WTC11 (cell line): ENCODE results near the gene ITPK1.

Source experiments
- ESRRA ChIP-seq: sonication (generic); formaldehyde crosslinking; IDR thresholded peaks from 2 replicates; pipeline ENCODE4 v1.8.1; 2022; ENCODE audit warnings: mild to moderate bottlenecking, missing genetic modification reagents, borderline replicate concordance
- RELA ChIP-seq: sonication (generic); formaldehyde crosslinking; IDR thresholded peaks from 2 replicates; pipeline ENCODE4 v1.8.1; 2022; ENCODE audit warnings: missing genetic modification reagents, mild to moderate bottlenecking, borderline replicate concordance
- TEAD4 ChIP-seq: sonication (generic); formaldehyde crosslinking; IDR thresholded peaks from 2 replicates; pipeline ENCODE4 v1.8.0; 2022; ENCODE audit warnings: mild to moderate bottlenecking, missing genetic modification reagents
- ZNF138 ChIP-seq: sonication (generic); formaldehyde crosslinking; conservative IDR thresholded peaks from 2 replicates; pipeline ENCODE4 v1.8.1; 2022; ENCODE audit warnings: mild to moderate bottlenecking, moderate library complexity, missing genetic modification reagents
- TF ChIP-seq, protein P1 (sequence below): fragments of 200-600 bp; IDR thresholded peaks from 2 replicates; pipeline ENCODE4 v1.8.0; 2022; ENCODE audit warnings: antibody characterized with exemption
- TF ChIP-seq, protein P2 (sequence below): sonication (generic); formaldehyde crosslinking; IDR thresholded peaks from 2 replicates; pipeline ENCODE4 v1.8.1; 2022; ENCODE audit warnings: low read depth, mild to moderate bottlenecking, moderate library complexity, missing genetic modification reagents, borderline replicate concordance
- TF ChIP-seq, protein P3 (sequence below): fragments of 250-450 bp; sonication (Bioruptor Pico); conservative IDR thresholded peaks from 2 replicates; pipeline ENCODE4 v1.9.0; 2021; ENCODE audit warnings: mild to moderate bottlenecking
- TF ChIP-seq, protein P4 (sequence below): sonication (generic); formaldehyde crosslinking; IDR thresholded peaks from 2 replicates; pipeline ENCODE4 v1.8.0; 2022; ENCODE audit warnings: mild to moderate bottlenecking, missing genetic modification reagents
- TF ChIP-seq, protein P5 (sequence below): sonication (generic); formaldehyde crosslinking; conservative IDR thresholded peaks from 2 replicates; pipeline ENCODE4 v1.8.1; 2022; ENCODE audit warnings: mild to moderate bottlenecking, missing genetic modification reagents
- TF ChIP-seq, protein P6 (sequence below): sonication (generic); formaldehyde crosslinking; IDR thresholded peaks from 2 replicates; pipeline ENCODE4 v1.8.1; 2023; ENCODE audit warnings: mild to moderate bottlenecking, missing genetic modification reagents, borderline replicate concordance
- TF ChIP-seq, protein P7 (sequence below): sonication (generic); formaldehyde crosslinking; IDR thresholded peaks from 2 replicates; pipeline ENCODE4 v1.8.0; 2023; ENCODE audit warnings: mild to moderate bottlenecking, missing genetic modification reagents

DNA sequence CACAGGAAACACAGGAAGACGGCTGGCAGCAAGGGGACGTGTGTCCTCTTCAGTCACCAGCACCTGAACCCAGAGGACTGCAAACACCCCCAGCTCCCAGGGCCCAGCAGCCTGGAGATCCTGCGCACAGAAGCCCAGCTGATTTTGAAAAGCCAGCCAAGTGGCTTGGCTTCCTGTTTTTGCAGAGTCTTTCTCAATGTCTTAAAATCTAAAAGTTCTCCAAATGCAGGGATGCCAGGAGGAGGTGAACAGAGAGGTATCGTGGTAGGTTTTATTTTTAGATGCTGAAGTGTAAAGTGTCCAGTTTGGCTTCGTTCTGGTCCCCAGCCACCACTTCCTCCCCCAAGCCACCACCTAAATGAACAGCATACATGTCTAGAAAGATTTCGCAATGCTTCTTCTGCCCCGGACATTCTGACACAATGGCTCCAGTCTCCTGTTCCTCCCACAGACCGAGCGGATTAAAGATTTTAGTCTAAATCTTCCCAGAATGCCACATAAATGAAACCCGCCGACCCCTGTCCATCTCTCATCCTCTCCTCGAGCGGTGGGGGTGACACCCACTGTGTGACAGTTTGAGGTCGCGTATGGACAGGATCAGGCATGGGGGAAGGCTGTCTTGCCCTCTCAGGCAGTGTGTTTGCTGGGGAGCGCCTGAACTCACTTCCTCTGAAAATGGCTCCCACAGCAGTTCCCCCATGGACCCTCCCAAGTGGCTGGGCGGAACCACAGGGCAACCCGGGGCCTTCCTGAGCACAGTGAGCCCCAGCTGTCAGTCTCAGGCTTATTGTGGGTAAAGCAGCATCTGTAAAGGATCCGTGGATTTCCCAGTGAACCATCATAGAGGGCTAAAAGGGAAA, 41.6 kb downstream of the ITPK1 start:
- TF ChIP-seq, protein P1, sequence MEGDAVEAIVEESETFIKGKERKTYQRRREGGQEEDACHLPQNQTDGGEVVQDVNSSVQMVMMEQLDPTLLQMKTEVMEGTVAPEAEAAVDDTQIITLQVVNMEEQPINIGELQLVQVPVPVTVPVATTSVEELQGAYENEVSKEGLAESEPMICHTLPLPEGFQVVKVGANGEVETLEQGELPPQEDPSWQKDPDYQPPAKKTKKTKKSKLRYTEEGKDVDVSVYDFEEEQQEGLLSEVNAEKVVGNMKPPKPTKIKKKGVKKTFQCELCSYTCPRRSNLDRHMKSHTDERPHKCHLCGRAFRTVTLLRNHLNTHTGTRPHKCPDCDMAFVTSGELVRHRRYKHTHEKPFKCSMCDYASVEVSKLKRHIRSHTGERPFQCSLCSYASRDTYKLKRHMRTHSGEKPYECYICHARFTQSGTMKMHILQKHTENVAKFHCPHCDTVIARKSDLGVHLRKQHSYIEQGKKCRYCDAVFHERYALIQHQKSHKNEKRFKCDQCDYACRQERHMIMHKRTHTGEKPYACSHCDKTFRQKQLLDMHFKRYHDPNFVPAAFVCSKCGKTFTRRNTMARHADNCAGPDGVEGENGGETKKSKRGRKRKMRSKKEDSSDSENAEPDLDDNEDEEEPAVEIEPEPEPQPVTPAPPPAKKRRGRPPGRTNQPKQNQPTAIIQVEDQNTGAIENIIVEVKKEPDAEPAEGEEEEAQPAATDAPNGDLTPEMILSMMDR: no peak
- TF ChIP-seq, protein P2, sequence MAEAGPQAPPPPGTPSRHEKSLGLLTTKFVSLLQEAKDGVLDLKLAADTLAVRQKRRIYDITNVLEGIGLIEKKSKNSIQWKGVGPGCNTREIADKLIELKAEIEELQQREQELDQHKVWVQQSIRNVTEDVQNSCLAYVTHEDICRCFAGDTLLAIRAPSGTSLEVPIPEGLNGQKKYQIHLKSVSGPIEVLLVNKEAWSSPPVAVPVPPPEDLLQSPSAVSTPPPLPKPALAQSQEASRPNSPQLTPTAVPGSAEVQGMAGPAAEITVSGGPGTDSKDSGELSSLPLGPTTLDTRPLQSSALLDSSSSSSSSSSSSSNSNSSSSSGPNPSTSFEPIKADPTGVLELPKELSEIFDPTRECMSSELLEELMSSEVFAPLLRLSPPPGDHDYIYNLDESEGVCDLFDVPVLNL (CRISPR knock-in tag): no peak
- TF ChIP-seq TEAD4 (CRISPR knock-in tag) (no peak), ESRRA (no peak), RELA (CRISPR knock-in tag) (no peak), ZNF138 (no peak)
- TF ChIP-seq, protein P3, sequence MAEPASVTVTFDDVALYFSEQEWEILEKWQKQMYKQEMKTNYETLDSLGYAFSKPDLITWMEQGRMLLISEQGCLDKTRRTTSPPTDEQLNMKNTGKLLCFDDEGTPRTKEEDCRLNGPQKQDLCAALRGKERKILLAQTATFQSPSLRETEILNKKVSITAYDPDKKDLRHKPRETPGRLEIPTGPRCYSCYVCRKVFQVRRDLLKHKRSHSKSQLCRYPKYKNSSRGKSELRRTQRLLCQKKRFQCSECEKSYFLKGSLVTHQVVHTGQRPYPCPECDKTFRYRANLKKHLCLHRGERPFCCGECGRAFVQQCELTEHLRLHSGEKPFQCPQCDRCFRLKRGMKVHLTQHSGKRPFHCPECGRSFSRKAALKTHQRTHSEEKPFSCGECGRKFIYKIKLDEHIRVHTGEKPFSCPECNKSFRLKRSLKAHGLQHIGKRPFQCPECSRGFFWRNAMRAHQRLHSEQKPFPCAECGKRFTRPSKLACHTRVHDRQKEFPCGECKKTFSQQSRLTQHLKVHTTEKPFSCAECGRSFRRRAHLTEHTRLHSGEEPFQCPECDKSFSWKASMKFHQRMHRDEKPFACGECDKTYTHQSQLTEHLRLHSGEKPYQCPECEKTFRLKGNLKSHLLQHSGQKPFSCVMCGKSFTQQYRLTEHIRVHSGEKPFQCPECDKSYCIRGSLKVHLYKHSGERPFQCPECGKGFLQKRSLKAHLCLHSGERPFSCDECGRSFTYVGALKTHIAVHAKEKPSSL (CRISPR knock-in tag): no peak
- TF ChIP-seq, protein P4, sequence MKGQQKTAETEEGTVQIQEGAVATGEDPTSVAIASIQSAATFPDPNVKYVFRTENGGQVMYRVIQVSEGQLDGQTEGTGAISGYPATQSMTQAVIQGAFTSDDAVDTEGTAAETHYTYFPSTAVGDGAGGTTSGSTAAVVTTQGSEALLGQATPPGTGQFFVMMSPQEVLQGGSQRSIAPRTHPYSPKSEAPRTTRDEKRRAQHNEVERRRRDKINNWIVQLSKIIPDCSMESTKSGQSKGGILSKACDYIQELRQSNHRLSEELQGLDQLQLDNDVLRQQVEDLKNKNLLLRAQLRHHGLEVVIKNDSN (CRISPR knock-in tag): no peak
- TF ChIP-seq, protein P5, sequence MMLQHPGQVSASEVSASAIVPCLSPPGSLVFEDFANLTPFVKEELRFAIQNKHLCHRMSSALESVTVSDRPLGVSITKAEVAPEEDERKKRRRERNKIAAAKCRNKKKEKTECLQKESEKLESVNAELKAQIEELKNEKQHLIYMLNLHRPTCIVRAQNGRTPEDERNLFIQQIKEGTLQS (CRISPR knock-in tag): no peak
- TF ChIP-seq, protein P6, sequence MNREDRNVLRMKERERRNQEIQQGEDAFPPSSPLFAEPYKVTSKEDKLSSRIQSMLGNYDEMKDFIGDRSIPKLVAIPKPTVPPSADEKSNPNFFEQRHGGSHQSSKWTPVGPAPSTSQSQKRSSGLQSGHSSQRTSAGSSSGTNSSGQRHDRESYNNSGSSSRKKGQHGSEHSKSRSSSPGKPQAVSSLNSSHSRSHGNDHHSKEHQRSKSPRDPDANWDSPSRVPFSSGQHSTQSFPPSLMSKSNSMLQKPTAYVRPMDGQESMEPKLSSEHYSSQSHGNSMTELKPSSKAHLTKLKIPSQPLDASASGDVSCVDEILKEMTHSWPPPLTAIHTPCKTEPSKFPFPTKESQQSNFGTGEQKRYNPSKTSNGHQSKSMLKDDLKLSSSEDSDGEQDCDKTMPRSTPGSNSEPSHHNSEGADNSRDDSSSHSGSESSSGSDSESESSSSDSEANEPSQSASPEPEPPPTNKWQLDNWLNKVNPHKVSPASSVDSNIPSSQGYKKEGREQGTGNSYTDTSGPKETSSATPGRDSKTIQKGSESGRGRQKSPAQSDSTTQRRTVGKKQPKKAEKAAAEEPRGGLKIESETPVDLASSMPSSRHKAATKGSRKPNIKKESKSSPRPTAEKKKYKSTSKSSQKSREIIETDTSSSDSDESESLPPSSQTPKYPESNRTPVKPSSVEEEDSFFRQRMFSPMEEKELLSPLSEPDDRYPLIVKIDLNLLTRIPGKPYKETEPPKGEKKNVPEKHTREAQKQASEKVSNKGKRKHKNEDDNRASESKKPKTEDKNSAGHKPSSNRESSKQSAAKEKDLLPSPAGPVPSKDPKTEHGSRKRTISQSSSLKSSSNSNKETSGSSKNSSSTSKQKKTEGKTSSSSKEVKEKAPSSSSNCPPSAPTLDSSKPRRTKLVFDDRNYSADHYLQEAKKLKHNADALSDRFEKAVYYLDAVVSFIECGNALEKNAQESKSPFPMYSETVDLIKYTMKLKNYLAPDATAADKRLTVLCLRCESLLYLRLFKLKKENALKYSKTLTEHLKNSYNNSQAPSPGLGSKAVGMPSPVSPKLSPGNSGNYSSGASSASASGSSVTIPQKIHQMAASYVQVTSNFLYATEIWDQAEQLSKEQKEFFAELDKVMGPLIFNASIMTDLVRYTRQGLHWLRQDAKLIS (CRISPR knock-in tag): no peak
- TF ChIP-seq, protein P7, sequence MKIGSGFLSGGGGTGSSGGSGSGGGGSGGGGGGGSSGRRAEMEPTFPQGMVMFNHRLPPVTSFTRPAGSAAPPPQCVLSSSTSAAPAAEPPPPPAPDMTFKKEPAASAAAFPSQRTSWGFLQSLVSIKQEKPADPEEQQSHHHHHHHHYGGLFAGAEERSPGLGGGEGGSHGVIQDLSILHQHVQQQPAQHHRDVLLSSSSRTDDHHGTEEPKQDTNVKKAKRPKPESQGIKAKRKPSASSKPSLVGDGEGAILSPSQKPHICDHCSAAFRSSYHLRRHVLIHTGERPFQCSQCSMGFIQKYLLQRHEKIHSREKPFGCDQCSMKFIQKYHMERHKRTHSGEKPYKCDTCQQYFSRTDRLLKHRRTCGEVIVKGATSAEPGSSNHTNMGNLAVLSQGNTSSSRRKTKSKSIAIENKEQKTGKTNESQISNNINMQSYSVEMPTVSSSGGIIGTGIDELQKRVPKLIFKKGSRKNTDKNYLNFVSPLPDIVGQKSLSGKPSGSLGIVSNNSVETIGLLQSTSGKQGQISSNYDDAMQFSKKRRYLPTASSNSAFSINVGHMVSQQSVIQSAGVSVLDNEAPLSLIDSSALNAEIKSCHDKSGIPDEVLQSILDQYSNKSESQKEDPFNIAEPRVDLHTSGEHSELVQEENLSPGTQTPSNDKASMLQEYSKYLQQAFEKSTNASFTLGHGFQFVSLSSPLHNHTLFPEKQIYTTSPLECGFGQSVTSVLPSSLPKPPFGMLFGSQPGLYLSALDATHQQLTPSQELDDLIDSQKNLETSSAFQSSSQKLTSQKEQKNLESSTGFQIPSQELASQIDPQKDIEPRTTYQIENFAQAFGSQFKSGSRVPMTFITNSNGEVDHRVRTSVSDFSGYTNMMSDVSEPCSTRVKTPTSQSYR: no peak
